GM15510 (cell line): ENCODE results near the gene TMIGD3.

Experiments used
- POLR2A ChIP-seq: IDR thresholded peaks from 3 replicates; pipeline ENCODE4 v1.6.1; 2011; ENCODE audit warnings: borderline replicate concordance; ENCODE audit not compliant: insufficient read length; ENCODE audit errors: extremely low read depth

The TMIGD3 gene

DNA sequence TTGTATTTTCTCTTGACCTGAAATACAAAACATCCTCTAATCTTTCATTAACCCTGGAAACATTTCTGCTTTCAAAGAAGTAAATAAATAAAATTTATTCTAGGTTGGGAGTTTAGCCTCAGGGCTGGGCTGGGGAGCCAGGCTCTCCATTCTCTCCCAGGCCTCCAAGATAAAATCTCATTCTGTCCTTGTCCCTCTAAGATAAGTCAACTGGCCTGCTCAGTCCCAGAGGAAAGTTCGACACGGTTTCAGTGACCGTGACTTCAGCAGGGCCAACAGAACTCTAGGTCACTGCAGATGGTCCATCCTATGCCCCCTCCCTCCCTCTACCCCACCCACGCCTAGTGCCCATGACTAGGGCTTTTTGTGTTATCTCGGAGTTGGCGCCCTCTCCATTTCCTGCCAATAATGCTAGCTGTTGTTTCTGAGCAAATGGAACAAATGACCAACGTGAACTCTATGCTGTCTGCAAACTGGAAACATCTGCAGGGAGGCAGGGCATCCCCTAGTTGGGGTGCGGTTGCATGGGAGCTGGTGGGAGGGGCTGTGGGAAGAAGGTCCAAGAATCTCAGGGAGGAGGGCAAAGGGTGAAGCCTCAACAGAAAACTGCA is 10.1 kb upstream of the TMIGD3 start:
- no peak for TF ChIP-seq POLR2A

DNA sequence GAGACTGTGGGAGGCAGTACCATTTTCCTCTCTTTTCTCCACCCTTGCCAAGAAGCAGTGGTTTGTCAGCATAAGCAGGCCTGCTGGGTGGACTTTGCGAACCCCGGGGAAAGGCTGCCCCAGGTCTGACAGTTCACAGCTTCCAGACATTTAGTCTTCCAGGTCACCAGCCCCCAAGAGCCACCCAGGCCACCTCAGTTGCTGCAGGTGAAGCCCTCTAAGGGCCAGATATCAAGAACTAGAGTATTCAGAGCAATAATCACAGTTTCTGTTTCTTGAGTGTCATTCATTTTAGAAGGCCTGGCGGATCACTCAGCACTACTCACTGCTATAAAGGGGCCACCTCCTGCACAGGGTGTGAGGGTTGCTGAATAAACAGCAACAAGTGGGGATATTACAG is 9.5 kb upstream of the TMIGD3 start:
- no peak for TF ChIP-seq POLR2A

DNA sequence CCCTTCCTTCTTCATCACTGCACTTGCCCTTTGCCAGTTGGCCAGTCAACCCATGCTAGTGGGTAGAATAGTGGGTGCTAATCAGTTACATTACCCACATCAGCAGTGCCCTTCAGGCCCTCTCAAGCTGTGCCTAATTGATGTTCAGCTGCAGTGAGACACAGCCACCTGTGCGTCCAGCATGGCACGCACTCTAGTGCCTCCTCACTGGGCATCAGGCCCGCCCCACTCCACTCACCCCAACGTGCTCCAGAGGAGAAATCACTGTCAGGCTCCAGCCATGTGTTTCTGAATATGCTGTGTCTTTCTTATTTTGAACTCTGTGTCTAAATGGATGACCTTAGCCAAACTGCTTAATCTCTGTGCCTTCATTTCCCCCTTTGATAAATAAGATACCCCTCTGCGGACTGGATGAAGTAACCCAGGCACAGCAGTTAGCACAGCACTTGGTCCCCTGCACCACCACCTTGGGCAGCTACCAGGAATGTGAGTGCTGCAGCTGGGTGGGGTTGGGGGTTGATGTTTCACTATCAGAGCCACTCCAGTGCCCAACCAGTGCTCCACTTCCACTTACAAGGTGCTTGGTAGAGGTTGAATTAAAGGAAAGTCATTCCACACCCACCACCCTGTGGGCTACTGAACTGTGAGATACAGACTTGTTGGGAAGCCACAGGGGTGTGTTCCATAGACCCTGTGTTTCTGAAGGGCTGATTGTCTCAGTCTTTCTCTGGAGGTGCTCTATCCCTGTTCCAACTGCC is 8.9 kb upstream of the TMIGD3 start:
- TF ChIP-seq POLR2A = no peak

DNA sequence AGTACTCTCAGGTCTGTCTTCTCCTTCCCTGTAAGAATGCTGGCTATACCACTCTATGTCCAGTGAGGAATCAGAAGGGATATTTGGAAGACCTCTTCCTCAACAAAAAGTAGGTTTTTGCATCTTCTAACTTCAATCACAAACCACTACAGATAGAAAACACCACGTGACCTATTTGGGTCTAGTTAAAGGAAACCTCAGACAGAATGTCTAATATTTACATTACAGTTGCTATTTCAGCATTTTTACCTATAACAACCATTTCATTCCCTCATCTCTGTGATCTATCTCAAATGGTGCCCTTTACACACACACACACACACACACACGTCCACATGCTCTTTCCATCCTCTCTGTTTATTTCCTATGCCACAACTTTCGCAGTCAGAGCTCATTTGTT is 7.9 kb upstream of the TMIGD3 start:
- no peak for TF ChIP-seq POLR2A

DNA sequence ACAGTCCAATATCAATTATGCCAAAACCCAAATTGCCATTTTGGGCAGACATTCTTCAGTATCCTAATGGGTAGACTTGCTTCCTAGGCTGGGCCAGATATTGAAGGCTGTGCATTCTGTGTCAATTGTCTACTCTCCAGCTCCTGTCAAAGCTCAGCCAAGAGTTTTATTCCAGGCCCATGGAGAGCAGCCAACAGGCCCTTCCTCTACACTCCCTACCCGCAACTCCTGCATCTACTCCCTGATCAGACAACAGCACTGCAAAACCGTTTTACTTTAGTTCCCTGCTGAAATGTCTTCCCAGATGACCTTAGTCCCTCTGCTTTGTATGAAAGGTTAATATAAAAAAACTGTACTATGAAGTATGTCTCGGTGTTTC is 6.6 kb upstream of the TMIGD3 start:
- TF ChIP-seq POLR2A = no peak

DNA sequence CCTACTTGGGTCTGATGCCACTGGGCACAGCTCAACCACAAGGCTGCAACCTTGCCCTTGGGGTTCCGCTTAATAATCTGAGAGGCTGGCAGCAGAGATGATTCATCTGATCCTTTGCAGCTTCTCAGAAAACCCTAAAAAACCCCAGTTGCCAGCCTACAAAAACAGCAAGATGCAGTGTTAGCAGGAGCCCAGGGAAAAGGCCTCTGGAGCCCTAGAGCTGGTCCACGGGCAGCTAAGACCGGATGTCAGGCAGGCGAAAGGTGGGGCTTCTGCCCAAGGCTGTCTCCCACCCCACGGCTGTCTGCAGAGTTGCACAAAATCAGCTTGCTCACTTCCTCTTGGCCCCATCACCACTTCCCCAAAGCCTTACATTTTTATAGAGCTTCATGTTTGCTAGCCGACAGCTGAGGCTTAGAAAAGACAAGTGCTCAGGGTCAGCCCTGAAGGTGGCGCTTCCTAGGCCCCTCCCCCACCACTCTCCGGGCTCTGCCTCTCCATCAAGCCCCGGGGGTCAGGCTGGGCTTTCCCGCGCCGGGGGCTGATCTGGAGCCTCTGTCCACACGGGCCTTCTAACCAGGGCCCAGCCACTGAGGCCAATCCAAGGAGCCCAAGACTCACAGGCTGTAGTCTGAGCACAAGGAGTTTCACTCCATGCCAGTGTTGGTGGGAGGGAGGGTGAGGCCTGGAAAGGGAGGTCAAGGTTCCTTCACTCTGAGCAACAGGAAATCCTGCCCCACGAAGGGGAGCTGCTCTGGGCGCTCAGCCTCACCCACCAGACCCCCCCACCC is 4.2 kb upstream of the TMIGD3 start:
- no peak for TF ChIP-seq POLR2A

DNA sequence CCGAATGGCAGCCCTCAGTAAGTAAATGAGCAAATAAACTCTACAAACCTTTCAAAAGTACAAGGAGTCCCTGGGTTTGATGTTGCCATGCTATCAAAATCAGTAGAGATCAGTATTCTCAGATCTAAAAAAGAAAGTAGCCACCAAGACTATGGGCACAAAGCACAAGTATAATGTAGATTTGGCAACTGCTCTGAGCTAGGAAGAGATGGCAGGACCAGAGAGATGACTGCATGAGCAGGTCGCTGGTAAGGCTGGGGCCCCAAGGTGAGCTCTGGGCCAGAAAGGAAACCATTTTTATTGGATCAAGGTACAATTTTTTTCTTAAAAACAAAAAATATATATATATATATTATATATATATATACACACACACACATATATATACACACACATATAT is 3.1 kb upstream of the TMIGD3 start:
- TF ChIP-seq POLR2A = no peak

DNA sequence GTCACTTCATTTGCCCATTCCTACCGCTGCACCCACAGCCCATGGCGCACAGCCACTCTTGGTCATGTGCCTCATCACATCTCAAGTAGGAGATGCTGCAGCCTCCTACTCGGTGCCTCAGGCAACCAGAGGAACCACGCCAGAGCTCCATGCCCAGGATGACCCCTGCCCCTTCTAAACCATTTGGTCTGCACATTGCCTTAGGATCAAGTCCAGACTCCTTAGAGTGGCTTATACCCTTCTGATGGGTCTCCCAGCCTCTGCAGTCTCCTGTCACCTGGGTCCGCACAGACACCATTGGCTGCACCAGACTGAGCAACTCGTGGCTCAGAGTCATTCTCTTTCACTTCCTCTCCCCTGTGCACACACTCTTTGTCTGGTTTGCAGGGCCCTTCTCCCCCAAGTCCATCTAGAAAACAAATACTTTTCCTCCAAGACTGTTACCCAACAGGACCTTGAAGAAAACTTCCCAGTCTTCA is 2.2 kb upstream of the TMIGD3 start:
- no peak for TF ChIP-seq POLR2A

DNA sequence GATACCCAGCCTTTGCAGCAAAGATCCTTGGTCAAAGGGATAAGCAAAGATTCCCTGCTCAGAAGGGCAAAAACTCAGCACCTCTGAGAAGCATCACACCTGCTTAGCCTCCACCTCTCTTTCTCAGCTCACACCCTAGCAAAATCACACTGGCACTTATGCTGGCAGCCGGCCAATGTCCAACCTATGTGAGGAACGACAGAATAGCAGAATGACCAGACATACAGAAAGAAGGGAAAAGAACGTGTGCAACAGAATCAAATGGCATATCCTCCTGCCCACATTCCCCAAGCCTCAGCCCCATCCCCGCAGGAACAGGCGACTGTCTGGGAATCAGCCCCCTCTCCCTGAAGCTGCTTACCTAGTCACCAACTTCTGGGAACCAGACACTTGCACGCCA is 664 bp upstream of the TMIGD3 start:
- TF ChIP-seq POLR2A = no peak

DNA sequence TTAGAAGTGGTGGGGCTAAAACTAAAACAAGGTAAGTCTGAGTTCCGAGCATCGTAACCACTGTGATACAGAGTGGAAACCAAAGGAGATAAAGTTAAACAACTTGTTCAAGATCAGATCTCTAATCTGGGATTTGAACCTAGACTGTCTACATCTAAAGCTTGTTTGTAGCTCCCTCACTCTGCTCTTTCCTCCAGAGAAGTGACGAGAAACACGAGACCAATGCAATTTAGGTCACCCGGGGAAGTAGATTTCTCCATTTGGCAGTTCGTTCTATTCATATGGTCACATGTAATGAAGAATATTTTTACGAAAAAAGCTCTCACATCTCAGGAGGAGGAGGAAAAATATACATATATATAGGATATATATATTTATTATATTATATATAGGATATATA is 1.8 kb downstream of the TMIGD3 start:
- no peak for TF ChIP-seq POLR2A

DNA sequence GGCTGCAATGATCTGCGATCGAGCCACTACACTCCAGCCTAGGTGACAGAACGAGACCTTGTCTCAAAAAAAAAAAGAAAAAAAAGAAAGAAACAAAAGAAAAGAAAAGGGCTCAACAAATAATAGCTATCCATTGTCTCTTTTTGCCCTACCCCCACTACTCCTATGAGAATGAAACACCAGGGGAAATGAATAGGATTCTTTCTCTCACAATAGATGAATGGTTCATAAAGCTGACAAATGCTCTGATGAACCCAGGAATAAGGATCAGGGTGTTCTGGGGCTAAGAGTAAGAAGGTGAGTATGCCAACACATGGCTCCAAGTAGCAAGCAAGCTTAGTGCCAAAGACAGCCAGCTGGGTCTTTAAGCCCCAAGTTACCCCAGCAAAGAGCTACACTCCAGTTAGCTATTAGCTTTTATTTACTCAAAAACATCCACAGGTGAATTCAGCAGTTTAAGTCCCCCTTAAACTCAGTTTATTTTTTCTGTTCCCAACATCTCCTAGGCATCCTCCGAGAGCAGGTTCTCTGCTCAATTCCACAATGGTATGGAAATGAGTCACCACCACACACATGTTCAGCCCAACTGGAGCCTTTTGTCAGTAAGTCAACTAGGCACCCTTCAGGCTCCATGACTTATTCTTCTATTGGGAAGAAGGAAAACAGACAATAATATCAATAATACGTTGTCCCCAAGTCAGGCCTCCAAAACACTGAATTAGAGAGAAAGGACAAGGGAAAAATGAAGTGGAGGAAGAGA is 4.2 kb downstream of the TMIGD3 start:
- TF ChIP-seq POLR2A = no peak

DNA sequence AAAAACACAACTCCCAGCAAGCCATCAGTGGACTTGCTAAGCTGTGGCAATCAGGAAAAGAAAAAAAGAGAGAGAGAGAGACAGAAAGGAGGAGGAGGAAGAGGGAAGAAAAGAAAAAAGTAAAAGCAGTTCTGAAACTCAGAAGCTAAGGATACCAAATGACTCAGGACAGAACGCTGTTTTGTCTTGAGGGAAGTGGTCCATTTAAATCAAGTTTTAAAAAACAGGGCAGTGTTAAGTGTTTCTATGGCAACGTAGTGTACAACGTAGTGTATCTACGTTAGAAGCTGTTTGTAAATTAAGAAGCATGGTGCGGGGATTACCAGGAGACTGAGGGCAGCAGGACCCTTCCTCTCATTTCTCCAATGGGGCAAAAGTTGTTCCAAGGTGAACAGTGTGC is 5.8 kb downstream of the TMIGD3 start:
- no peak for TF ChIP-seq POLR2A

DNA sequence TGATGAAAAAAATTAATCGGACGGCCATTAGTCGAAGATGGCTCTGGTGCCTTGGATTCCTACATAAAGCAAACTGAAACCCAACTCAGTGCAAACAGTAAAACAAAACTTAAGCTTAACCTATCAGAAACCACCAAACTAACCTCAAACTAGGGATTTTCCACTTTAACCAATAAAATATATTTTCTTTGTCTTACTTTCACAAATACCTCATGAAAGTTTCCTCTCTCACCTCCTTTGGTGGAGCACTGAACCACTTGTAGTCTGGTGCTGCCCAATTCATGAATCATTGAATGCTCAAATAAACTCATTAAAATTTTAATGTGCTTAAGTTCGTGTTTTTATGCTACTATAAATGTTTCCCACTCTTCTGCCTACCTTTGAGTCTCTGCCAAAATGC is 7.0 kb downstream of the TMIGD3 start:
- TF ChIP-seq POLR2A = no peak

DNA sequence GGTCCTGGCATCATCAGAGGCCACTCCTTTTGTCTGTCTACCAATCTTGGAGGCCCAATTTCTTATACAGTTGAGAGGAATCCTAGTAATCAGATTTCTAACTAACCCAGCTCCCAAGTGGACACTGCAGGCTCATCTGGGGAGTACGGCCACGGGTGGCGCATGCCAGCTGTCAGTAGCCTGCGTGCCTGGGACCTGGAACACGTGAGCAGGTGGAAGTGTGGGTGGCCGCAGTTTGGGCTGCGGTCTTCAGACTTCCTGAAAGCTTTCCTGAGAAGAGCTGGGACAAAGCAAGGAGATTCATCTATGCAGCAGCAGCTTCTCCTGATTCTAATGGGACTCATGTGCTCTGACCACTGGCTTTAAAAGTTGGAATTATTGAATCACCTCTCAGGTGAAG is 12.4 kb downstream of the TMIGD3 start:
- no peak for TF ChIP-seq POLR2A

DNA sequence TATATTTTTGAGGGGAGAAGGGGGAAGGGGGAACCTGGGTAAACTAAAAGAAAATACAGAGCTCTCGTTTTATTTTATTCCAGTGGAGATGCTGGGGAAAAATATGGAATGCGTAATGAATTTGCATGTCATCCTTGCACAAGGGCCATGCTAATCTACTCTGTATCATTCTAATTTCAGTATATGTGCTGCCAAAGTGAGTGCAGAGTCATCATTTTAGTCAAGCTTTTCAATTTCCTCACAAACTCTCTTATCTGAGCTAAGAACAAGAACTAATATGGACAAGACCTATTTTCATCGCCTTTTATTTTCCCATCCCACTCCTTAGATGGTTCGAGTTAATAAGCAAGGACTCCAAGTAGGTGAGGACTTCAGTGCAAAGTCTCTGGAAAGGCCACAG is 13.2 kb downstream of the TMIGD3 start:
- TF ChIP-seq POLR2A = no peak
